Fibroblast of villous mesenchyme (primary cell): ENCODE data around the gene TRAF3IP3. TPM values are rescaled to one million over a fixed set of nuclear protein-coding genes. Genes with fewer than 3 reads are reported as not detected.

ENCODE experiments used
- DNase-seq: peaks from one replicate; pipeline ENCODE4 v3.0.0-alpha.2; 2010; ENCODE audit warnings: low read depth
- H3K4me3 ChIP-seq: 2 replicates; pipeline ENCODE4 v1.5.1; 2011; ENCODE audit warnings: low read depth, mild to moderate bottlenecking, low read length
- CTCF ChIP-seq: IDR thresholded peaks from 2 replicates; pipeline ENCODE4 v1.5.1; 2012; ENCODE audit warnings: low read depth, mild to moderate bottlenecking, low read length; ENCODE audit not compliant: insufficient read depth
- total RNA-seq: library from RNA; depleted of rRNA; stranded (reverse); fragments of >200 nt; gene quantifications from 2 replicates; pipeline ENCODE4 v1.2.3, GENCODE V29; 2012

The TRAF3IP3 gene
- total RNA-seq, 1 donor, result not detected

GRCh38 chr1:209807509-209807908 is 51.7 kb downstream of the TRAF3IP3 start:
- no peak overlapping the region for H3K4me3 ChIP-seq
- no peak for DNase-seq
- no peak for TF ChIP-seq CTCF

GRCh38 chr1:209808059-209808581 is 52.3 kb downstream of the TRAF3IP3 start:
- DNase-seq, result peak; percentile 85
- no peak for TF ChIP-seq CTCF
- H3K4me3 ChIP-seq, result no peak overlapping the region

GRCh38 chr1:209809611-209810010 is 53.8 kb downstream of the TRAF3IP3 start:
- H3K4me3 ChIP-seq, result no peak overlapping the region
- DNase-seq, result no peak
- TF ChIP-seq CTCF, result no peak

- TF ChIP-seq CTCF, result no peak
- DNase-seq, result no peak
- no peak overlapping the region for H3K4me3 ChIP-seq
Measured at GRCh38 chr1:209810783-209811182, 54.9 kb downstream of the TRAF3IP3 start.

GRCh38 chr1:209813902-209814301 is 58.0 kb downstream of the TRAF3IP3 start:
- TF ChIP-seq CTCF, result no peak
- H3K4me3 ChIP-seq, result no peak overlapping the region
- DNase-seq, result no peak

- no peak for TF ChIP-seq CTCF
- no peak overlapping the region for H3K4me3 ChIP-seq
- no peak for DNase-seq
Measured at GRCh38 chr1:209815490-209815889, 59.6 kb downstream of the TRAF3IP3 start.

GRCh38 chr1:209815931-209816341 is 60.1 kb downstream of the TRAF3IP3 start:
- H3K4me3 ChIP-seq, result no peak overlapping the region
- TF ChIP-seq CTCF, result no peak
- DNase-seq, result no peak
